ENCODE measurements around the gene WASL. TPM values are rescaled to one million over a fixed set of nuclear protein-coding genes. Genes with fewer than 3 reads are reported as not detected.
"Not testable (repeated sequence)": the region's sequence is repeated elsewhere in the genome, so short reads cannot be mapped to it uniquely, and the experiment has no call there.

WASL gene
- total RNA-seq, 1 donor from 2014 or later: 32.5 TPM

GRCh38 chr7:123734498-123734897 lies 14.3 kb downstream of the WASL start:
- no peak for DNase-seq (ENCODE audit: low read depth)

GRCh38 chr7:123732413-123733091 lies 16.3 kb downstream of the WASL start:
- no peak for DNase-seq (ENCODE audit: low read depth)

DNA sequence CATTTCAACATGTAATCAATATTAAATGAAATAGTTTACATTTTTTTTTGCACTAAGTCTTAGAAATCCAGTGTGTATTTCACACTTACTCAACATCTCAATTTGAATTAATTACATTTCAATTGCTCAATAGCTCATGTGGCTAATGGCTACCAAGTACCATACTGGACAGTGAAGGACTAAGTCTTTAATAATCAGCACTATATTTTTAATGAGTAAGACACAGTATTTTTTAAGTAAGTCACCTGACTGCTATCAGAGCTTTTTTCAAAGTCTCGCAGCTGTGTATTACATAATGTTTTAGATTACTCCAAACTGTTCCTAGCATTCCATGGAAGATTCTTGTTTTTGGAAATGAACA lies 19.6 kb downstream of the WASL start:
- no peak for DNase-seq (ENCODE audit: low read depth)

DNA sequence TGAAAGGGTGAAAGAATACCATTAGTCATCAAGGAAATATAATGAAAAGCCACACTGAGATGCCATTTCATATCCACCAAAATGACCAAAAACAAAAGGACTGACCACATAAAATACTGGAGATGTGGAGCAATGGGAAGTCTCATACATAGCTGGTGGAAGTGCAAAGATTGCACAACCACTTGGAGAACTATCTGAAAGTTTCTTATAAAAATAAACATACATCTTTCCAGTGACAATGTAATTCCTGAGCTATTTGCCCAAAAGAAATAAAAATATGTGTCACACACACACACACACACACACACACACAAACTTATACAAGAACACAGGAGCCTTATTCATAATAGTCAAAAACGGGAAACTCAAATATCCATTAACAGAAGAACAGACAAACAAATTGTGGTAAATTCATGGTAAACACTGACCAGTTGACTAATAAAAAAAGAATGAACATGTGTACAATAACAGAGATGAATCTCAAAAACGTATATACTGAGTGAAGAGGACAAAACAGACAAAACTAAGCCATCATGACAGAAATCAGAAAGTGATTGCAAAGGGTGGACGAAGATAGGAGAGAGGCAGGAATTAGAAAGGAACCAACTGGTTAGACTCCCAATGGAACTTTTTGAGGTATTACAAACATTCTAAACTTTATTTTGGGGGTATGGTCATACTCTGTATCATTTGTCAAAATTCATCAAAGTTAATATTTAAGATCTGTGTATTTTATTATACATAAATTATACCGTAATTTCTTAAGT lies 21.5 kb downstream of the WASL start:
- peak; percentile 85 for DNase-seq (ENCODE audit: low read depth)

DNA sequence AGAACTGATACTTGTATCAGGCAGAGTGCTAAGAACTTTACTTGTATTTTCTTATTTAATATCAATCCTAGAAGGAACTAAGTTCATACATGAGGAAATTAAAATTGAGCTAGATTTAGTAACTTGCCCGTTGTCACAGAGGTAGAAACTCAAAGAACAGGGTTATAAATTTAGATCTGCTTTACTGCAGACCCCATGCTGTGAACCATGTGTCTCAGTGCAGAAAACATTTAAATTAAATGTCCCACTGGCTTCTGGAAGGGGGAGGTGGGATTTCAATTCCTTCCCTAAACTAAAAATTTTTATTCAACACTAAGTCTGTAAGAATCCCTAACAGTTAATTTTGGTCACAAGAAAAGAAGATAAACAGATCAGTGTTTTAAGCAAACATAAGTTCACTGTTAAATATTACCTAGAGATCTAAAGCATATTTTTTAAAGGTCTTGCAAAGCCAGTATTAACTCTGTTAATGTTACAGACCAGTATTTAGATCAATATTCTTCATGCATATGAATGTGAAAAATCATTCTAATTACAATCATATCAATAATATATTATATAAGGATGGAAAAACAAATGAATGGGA lies 23.1 kb downstream of the WASL start:
- no peak for DNase-seq (ENCODE audit: low read depth)

- no peak for DNase-seq (ENCODE audit: low read depth)
Observed at GRCh38 chr7:123724817-123725253, 24.0 kb downstream of the WASL start.

GRCh38 chr7:123723913-123724312 lies 24.9 kb downstream of the WASL start:
- no peak for DNase-seq (ENCODE audit: low read depth)

- DNase-seq (ENCODE audit: low read depth): not testable (repeated sequence)
Observed at GRCh38 chr7:123720527-123720926, 28.3 kb downstream of the WASL start.

DNA sequence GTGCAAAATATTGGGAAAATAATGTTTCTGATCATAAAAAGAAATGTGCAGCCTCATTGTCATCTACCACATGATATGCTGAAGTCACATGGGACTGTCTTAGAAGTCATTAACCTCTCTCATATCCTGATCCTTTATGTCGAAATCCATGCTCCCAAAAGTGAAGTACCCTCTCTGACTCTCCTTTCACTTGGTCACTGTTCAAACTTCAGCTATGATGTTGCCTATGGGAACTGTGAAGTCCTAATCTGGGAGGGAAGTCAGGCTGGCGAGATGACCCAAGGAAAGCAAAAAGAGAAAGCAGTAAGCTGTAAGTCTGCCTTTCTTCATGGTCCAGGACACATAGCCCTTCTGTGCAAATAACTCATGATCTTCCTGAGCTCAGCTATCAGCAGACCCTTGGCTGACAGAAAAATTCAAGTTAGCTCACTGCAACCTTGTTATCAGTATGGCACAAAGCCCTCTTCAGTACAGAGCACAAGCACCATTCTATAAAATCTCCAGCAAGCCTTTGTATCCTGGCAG lies 29.5 kb downstream of the WASL start:
- no peak for DNase-seq (ENCODE audit: low read depth)

- DNase-seq (ENCODE audit: low read depth): no peak
Observed at GRCh38 chr7:123718773-123719172, 30.0 kb downstream of the WASL start.

GRCh38 chr7:123717689-123718088 lies 31.1 kb downstream of the WASL start:
- no peak for DNase-seq (ENCODE audit: low read depth)

- no peak for DNase-seq (ENCODE audit: low read depth)
Observed at GRCh38 chr7:123716877-123717276, 31.9 kb downstream of the WASL start.

- no peak for DNase-seq (ENCODE audit: low read depth)
Observed at GRCh38 chr7:123715799-123716198, 33.0 kb downstream of the WASL start.

GRCh38 chr7:123715198-123715597 lies 33.6 kb downstream of the WASL start:
- no peak for DNase-seq (ENCODE audit: low read depth)

DNA sequence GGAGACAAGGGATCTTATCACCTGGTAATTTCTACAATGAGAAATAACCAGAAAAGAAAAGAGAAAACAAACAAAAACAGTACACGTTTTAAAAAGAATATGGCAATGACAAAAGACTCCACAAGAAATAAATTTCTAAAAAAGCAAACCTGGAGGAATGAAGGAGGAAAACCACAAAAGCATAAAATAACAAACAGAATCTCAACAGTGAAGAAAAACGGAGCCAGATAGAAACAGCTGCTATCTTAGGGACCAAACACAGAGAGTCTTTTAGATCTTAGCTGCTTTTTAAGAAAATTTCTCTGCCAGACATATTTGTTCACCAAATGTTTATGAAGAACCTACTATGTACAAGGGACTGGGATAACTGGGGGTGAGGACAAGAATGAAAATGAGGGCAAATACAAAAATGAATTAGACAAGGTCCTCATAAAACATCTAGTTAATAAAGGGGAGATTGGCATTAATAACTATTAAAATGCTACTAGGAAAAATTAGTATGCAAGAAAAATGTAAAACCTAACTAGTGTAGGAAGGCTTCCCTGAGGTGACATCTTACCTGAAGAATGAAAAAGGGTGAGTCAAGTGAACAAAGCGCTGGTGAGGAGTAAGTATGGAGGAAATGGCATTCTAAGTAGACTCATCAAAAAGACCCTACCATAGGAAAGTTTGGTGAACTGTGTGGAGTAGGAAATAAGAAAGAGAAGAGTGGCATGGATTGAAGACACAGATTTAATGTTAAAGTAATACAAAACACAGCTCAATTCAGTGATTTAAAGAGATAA lies 34.3 kb downstream of the WASL start:
- no peak for DNase-seq (ENCODE audit: low read depth)

GRCh38 chr7:123712619-123713018 lies 36.2 kb downstream of the WASL start:
- DNase-seq (ENCODE audit: low read depth): peak; percentile 85

- no peak for DNase-seq (ENCODE audit: low read depth)
Observed at GRCh38 chr7:123711832-123712293, 36.9 kb downstream of the WASL start.

DNA sequence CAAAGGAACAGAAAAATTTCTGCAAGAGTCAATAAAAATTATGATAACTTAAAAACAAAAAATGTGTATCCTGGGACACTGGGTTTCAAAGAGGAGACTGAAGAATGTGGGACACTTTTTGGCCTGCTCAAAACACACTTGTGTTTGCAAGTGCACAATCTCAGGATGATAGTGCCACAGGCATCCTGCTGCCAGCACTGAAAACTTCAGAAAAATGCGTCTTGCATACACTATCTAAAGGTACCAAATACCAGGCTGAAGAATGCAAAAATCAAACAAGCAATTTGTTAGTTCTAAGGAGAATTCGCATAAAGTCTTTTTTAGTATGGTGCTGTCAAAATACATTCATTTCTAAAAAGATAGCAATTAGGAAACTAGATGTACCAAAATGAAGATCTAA lies 38.1 kb downstream of the WASL start:
- no peak for DNase-seq (ENCODE audit: low read depth)

DNA sequence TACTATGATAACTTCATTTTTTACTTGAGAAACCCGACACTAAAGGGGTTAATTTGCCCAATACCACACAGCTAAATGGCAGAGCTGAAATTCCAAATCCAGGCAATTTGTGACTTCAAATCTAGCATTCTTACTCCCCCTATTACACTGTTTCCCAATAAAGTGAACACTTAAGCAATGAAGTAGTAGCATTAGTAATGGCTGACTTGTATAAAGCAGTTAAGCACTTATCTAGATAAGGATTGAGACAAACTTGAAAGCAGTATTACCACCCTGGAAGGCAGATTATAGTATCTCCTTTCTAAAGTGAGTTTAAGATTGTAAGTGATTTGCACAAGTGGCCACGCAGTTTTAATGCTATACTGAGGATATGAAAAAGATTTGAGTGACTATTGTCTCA lies 39.3 kb downstream of the WASL start:
- DNase-seq (ENCODE audit: low read depth): no peak

- DNase-seq (ENCODE audit: low read depth): no peak
Observed at GRCh38 chr7:123705211-123705901, 43.4 kb downstream of the WASL start.

DNA sequence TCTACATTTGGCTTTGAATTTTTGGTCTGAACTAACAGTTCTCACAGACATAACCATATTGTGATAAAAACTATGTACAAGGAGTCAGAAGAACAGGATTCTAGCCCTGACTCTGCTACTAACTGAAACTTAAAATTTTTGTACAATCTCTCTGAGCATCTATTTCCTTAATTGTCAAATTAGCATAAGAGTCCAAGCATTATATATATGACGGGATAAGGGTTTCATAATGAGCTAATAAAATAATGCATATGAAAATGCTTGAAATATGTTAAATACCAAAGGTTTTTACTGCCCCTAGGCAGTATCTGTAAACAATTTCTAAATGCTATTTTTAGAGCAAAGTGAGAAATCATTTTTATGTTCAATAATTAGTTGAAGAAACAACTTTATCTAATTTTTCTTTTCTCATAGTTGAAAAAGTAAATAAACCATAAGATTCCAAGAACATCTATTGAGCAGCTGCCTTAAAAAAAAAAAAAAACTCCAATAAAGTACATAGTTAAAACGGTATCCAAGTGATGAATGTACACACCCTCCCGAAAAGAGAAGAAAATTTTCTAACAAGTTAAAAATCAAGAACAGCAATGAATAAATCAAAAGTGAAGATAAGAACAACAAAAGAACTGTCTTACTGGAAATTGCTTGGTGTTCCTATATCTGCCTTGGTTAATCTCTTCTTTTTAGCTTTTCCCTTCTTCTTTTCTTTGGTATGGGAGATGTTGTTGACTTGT lies 52.7 kb downstream of the WASL start:
- DNase-seq (ENCODE audit: low read depth): no peak

Data from renal cortical epithelial cell (primary cell).